ENCODE data around the gene KLK5. TPM values are rescaled to one million over a fixed set of nuclear protein-coding genes. Genes with fewer than 3 reads are reported as not detected.

Gene KLK5
- total and polyA plus RNA-seq, 2 of the 13 experiments (the other 11 are each of a cell fraction or from before 2014, with no cell fraction given) = not detected

- no peak for TF ChIP-seq PLRG1 (conservative IDR thresholded peaks at IDR 0.05)
- TF ChIP-seq, protein P1, sequence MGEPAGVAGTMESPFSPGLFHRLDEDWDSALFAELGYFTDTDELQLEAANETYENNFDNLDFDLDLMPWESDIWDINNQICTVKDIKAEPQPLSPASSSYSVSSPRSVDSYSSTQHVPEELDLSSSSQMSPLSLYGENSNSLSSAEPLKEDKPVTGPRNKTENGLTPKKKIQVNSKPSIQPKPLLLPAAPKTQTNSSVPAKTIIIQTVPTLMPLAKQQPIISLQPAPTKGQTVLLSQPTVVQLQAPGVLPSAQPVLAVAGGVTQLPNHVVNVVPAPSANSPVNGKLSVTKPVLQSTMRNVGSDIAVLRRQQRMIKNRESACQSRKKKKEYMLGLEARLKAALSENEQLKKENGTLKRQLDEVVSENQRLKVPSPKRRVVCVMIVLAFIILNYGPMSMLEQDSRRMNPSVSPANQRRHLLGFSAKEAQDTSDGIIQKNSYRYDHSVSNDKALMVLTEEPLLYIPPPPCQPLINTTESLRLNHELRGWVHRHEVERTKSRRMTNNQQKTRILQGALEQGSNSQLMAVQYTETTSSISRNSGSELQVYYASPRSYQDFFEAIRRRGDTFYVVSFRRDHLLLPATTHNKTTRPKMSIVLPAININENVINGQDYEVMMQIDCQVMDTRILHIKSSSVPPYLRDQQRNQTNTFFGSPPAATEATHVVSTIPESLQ (CRISPR knock-in tag; conservative IDR thresholded peaks at IDR 0.05) = no peak
- no peak for TF ChIP-seq HNRNPH1 (optimal IDR thresholded peaks at IDR 0.05; ENCODE audit: low read depth, low read length)
These were observed 39.8 kb downstream of the KLK5 start (continued) for GRCh38 chr19:50912727-50913716.

DNA sequence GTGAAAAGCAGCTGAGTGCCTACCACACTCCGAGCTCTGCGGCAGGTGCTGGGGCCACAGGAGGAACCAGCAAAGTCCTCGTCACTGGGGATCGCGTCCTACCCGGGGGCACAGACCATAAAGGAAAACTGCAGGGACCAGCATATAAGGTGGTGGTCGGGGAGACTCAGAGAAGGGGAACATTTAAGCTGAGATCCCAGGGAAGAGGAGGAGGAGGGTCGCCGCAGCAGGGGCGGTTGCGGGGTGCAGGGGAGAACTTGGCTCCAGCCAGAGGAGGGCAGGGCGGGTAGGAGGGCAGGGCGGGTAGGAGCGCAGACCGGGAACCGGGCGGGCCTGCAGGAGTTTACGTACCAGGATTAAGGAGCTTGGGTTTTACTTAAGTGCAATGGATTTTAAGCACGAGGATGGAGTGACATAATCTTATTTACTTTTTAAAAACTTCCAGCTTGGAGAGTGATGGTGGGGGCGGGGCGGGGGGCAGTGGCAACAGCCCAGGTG, 40.7 kb downstream of the KLK5 start:
- POLR2A ChIA-PET = no interaction called here
- no peak overlapping the region for H2AFZ ChIP-seq (ENCODE audit: low read length)
- H3K36me3 ChIP-seq (replicated peaks in 1 of 2; ENCODE audit: control insufficient read depth in 1 of 2, insufficient read depth in 2 of 2, low read length in 2 of 2) = no peaks in the 10 kb centered on the region
- H3K4me1 ChIP-seq (ENCODE audit: insufficient read depth, low read length) = no peaks in the 10 kb centered on the region
- H3K27ac ChIP-seq (ENCODE audit: extremely low read length, insufficient read depth, low read length) = no peak overlapping the region
- 15% methylated on average over 21 of the region's 21 CpGs for WGBS (ENCODE audit: low lambda C conversion rate)
- H4K20me1 ChIP-seq (ENCODE audit: insufficient read depth, low read length) = no peaks in the 10 kb centered on the region
- in situ Hi-C loops (cut with HindIII; ENCODE audit: extremely low pct_ligation_motif_present, low pct_unique_long_range_greater_than_20kb) = no loop called here
- DNase-seq (ENCODE audit: low spot score) (no peak), ATAC-seq (no peak), FAIRE-seq (no peak)
- peaks cover 3 to 39% of the 10 kb centered on the region in 2 experiments for H3K27me3 ChIP-seq (ENCODE audit: control insufficient read depth in 1 of 2, insufficient read depth in 2 of 2, low read length in 2 of 2)
- intact Hi-C loops (cut with micrococcal nuclease; ENCODE audit: unreplicated experiment) = no loop called here
- CTCF ChIA-PET (ENCODE audit: low intra/inter-chr PET ratio, low total read pairs) = no interaction called here
- H3K79me2 ChIP-seq (ENCODE audit: insufficient read depth, low read length) = no peaks in the 10 kb centered on the region
- no peak overlapping the region for H3K9ac ChIP-seq (ENCODE audit: insufficient read depth, low read depth, low read length)
- H3K4me2 ChIP-seq (ENCODE audit: low read depth, low read length) = no peak overlapping the region
- no peak overlapping the region for H3K4me3 ChIP-seq (replicated peaks in 1 of 3; ENCODE audit: insufficient read depth in 1 of 3, low read depth in 2 of 3, low read length in 3 of 3)
- H3K9me3 ChIP-seq (ENCODE audit: low read length) = no peaks in the 10 kb centered on the region
- BruUV-seq (replicated peaks) = no TSS peak
- TF ChIP-seq RAD51 (IDR thresholded peaks at IDR 0.05; ENCODE audit: borderline replicate concordance) (no peak), ZBTB21 (CRISPR knock-in tag; IDR thresholded peaks at IDR 0.05) (no peak), ZNF414 (CRISPR knock-in tag; IDR thresholded peaks at IDR 0.05) (no peak), ZNF746 (CRISPR knock-in tag; IDR thresholded peaks at IDR 0.05) (no peak), NR3C1 (CRISPR knock-in tag; IDR thresholded peaks at IDR 0.05) (no peak), NFIC (IDR thresholded peaks at IDR 0.05; ENCODE audit: low read length) (no peak), ZNF224 (CRISPR knock-in tag; IDR thresholded peaks at IDR 0.05) (no peak), ZNF234 (CRISPR knock-in tag; conservative IDR thresholded peaks at IDR 0.05) (no peak), MIER2 (CRISPR knock-in tag; IDR thresholded peaks at IDR 0.05) (no peak), HNRNPLL (IDR thresholded peaks at IDR 0.05; ENCODE audit: low read depth, low read length, poor library complexity, severe bottlenecking) (no peak), GATAD1 (CRISPR knock-in tag; IDR thresholded peaks at IDR 0.05) (no peak), ZNF563 (CRISPR knock-in tag; IDR thresholded peaks at IDR 0.05) (no peak), ZBTB38 (CRISPR knock-in tag; IDR thresholded peaks at IDR 0.05) (no peak)
- TF ChIP-seq, protein P2, sequence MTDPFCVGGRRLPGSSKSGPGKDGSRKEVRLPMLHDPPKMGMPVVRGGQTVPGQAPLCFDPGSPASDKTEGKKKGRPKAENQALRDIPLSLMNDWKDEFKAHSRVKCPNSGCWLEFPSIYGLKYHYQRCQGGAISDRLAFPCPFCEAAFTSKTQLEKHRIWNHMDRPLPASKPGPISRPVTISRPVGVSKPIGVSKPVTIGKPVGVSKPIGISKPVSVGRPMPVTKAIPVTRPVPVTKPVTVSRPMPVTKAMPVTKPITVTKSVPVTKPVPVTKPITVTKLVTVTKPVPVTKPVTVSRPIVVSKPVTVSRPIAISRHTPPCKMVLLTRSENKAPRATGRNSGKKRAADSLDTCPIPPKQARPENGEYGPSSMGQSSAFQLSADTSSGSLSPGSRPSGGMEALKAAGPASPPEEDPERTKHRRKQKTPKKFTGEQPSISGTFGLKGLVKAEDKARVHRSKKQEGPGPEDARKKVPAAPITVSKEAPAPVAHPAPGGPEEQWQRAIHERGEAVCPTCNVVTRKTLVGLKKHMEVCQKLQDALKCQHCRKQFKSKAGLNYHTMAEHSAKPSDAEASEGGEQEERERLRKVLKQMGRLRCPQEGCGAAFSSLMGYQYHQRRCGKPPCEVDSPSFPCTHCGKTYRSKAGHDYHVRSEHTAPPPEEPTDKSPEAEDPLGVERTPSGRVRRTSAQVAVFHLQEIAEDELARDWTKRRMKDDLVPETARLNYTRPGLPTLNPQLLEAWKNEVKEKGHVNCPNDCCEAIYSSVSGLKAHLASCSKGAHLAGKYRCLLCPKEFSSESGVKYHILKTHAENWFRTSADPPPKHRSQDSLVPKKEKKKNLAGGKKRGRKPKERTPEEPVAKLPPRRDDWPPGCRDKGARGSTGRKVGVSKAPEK (CRISPR knock-in tag; IDR thresholded peaks at IDR 0.05; ENCODE audit: borderline replicate concordance) = no peak
- TF ChIP-seq, protein P3, sequence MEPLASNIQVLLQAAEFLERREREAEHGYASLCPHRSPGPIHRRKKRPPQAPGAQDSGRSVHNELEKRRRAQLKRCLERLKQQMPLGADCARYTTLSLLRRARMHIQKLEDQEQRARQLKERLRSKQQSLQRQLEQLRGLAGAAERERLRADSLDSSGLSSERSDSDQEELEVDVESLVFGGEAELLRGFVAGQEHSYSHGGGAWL (CRISPR knock-in tag; IDR thresholded peaks at IDR 0.05) = no peak
